ENCODE measurements around the gene LASP1. TPM values are rescaled to one million over a fixed set of nuclear protein-coding genes. Genes with fewer than 3 reads are reported as not detected.

Gene LASP1
- total and polyA plus RNA-seq, 2 donors (not counting 3 experiments of a cell fraction or from before 2014, with no cell fraction given), result 214 to 242 TPM

DNA sequence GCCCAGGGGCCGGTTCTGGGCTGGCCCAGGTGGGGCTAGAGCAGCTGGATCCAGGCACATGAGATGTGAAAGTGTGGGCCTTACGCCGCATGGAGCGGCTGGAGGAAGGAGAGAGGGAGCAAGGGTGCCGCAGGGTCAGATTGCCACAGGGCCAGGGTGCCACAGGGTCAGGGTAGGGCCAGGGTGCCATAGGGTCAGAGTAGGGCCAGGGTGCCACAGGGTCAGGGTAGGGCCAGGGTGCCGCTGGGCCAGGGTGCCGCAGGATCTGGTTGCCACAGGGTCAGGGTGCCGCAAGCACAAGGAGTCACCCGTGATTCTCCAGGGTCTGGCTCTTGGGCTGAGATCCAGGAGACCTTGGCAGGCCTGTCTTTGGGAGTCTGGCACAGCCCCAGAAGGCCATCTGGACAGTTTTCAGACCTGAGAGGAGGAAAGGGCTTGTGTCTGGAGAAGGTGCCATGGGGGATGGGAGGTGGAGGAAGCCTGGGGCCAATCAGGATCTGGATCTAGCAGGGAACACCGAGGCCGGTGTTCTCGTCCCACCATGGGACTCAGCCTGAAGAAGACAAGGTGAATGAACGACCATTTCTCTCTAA, 42.5 kb downstream of the LASP1 start:
- DNase-seq (ENCODE audit: low read depth, low spot score), result no peak
- Histone ChIP-seq H3K9ac (replicated peaks; ENCODE audit: extremely low read depth, insufficient read depth, low read length) (no peak overlapping the region), H2AFZ (ENCODE audit: low read depth, low read length) (no peak overlapping the region), H3K9me3 (replicated peaks; ENCODE audit: control insufficient read depth, insufficient read depth, low read length) (no peaks in the 10 kb centered on the region), H3K79me2 (ENCODE audit: control insufficient read depth, insufficient read depth, low read length) (peaks cover 21% of the 10 kb centered on the region), H3K27ac (ENCODE audit: insufficient read depth, low read depth, low read length) (no peak overlapping the region), H3K4me2 (ENCODE audit: insufficient read depth, low read length) (no peak overlapping the region), H4K20me1 (replicated peaks; ENCODE audit: control insufficient read depth, extremely low read depth, insufficient read depth, low read length) (no peaks in the 10 kb centered on the region), H3K36me3 (ENCODE audit: control insufficient read depth in 2 of 2, extremely low read depth in 1 of 2, insufficient read depth in 2 of 2, low read length in 2 of 2) (peaks cover 10 to 43% of the 10 kb centered on the region in 2 experiments), H3K4me1 (ENCODE audit: control insufficient read depth, extremely low read depth, insufficient read depth, low read length) (peaks cover 18% of the 10 kb centered on the region), H3K27me3 (ENCODE audit: control insufficient read depth in 2 of 2, insufficient read depth in 2 of 2, low read length in 2 of 2) (no peaks in the 10 kb centered on the region), H3K9me1 (replicated peaks; ENCODE audit: control insufficient read depth, extremely low read depth, insufficient read depth, low read length) (no peaks in the 10 kb centered on the region), H3K4me3 (replicated peaks in 1 of 3; ENCODE audit: insufficient read depth in 1 of 3, low read depth in 1 of 3, low read length in 3 of 3) (no peak overlapping the region)
- TF ChIP-seq GATA2 (IDR thresholded peaks at IDR 0.05; ENCODE audit: insufficient read depth, insufficient read length, low read depth, low read length) (no peak), POLR2A (IDR thresholded peaks at IDR 0.05; ENCODE audit: low read depth, low read length) (no peak), FOS (IDR thresholded peaks at IDR 0.05; ENCODE audit: borderline replicate concordance, insufficient read depth, low read length) (no peak), MYC (IDR thresholded peaks at IDR 0.05; ENCODE audit: low read depth, low read length) (no peak), POLR2AphosphoS5 (IDR thresholded peaks at IDR 0.05; ENCODE audit: insufficient read depth, low read depth, low read length) (no peak), EZH2 (IDR thresholded peaks at IDR 0.05; ENCODE audit: borderline replicate concordance, low read depth, low read length, severe bottlenecking) (no peak), JUN (IDR thresholded peaks at IDR 0.05; ENCODE audit: borderline replicate concordance, insufficient read depth, insufficient read length, low read depth) (no peak)
- TF ChIP-seq, protein P1, sequence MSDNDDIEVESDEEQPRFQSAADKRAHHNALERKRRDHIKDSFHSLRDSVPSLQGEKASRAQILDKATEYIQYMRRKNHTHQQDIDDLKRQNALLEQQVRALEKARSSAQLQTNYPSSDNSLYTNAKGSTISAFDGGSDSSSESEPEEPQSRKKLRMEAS (IDR thresholded peaks at IDR 0.05; ENCODE audit: insufficient read depth, insufficient read length), result no peak
- TF ChIP-seq, protein P2, sequence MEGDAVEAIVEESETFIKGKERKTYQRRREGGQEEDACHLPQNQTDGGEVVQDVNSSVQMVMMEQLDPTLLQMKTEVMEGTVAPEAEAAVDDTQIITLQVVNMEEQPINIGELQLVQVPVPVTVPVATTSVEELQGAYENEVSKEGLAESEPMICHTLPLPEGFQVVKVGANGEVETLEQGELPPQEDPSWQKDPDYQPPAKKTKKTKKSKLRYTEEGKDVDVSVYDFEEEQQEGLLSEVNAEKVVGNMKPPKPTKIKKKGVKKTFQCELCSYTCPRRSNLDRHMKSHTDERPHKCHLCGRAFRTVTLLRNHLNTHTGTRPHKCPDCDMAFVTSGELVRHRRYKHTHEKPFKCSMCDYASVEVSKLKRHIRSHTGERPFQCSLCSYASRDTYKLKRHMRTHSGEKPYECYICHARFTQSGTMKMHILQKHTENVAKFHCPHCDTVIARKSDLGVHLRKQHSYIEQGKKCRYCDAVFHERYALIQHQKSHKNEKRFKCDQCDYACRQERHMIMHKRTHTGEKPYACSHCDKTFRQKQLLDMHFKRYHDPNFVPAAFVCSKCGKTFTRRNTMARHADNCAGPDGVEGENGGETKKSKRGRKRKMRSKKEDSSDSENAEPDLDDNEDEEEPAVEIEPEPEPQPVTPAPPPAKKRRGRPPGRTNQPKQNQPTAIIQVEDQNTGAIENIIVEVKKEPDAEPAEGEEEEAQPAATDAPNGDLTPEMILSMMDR (IDR thresholded peaks at IDR 0.05; ENCODE audit: extremely low read depth in 1 of 2, insufficient read depth in 1 of 2, low read depth in 1 of 2, low read length in 2 of 2), result no peak
- dilution Hi-C loops (cut with MboI; ENCODE audit: extremely low pct_ligation_motif_present, low sequenced_read_pairs) (no loop called here), intact Hi-C loops (cut with micrococcal nuclease) (no loop called here)
- no TSS peak for BruUV-seq (replicated peaks)
- ChIA-PET CTCF (no interaction called here), POLR2A (no interaction called here)
- no peak for FAIRE-seq
